Activated CD4-positive, alpha-beta T cell treated with anti-CD3 and anti-CD28 coated beads, Interleukin-2, Interleukin-6, amounts not matched to agents 100 ng/mL and 50 ng/mL, durations not matched to agents 16 hours and 8 hours (primary cell): Measurements from ENCODE around the gene CD160.
"Not testable (repeated sequence)": the region's sequence is repeated elsewhere in the genome, so short reads cannot be mapped to it uniquely, and the experiment has no call there.

ENCODE experiments used
- DNase-seq: peaks from one replicate; pipeline ENCODE4 v3.0.0-alpha.2; 2020

Gene CD160

GRCh38 chr1:145719230-145720079 lies at the start of gene CD160:
Gene CD160, plus strand, starts transcription at chr1:145719499. Its CDS starts 8,829 bp downstream, at chr1:145728328.
- DNase-seq: peak; percentile 50

GRCh38 chr1:145670995-145671745 lies 48.1 kb upstream of the CD160 start:
- not testable (repeated sequence) for DNase-seq

DNA sequence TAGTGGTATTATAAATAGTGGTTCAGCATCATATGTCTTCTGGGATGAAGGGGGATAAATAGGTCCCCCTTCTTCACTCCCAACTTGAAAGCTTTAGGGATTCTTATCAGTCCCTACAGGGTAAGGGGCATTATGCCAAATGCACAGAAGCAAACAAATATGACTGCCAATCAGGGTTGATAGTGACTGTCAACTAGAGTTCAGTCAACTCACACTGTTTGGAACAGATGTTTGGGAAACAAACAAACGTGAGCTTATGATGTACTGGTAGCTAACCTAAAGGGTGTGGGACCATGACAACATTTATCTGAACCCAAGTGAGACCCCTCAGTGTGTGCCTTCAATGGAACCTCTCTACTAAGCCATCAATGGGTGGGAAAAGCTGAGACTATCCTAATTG lies 46.1 kb upstream of the CD160 start:
- DNase-seq: not testable (repeated sequence)

DNA sequence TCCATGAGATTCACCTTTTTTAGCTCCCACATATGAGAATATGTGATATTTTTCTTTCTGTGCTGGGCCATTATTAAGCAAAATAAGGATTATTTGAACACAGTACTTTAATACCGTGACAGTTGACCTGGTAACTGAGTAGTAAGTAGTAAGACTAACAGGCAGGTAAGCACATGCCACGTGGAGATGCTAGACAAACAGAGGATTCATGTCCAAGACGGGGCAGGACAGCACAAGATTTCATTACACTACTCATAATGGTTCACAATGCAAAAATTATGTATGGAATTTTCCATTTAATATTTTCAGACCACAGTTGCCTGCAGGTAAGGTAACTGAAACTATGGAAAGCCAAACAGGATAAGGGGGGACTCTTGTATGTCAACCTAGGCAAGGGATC lies 34.4 kb upstream of the CD160 start:
- DNase-seq: not testable (repeated sequence)

- DNase-seq: not testable (repeated sequence)
Measured at GRCh38 chr1:145686078-145686477, 33.2 kb upstream of the CD160 start.

- DNase-seq: no peak
Measured at GRCh38 chr1:145688328-145688727, 31.0 kb upstream of the CD160 start.

- DNase-seq: no peak
Measured at GRCh38 chr1:145688924-145689323, 30.4 kb upstream of the CD160 start.

- DNase-seq: no peak
Measured at GRCh38 chr1:145689922-145690321, 29.4 kb upstream of the CD160 start.

DNA sequence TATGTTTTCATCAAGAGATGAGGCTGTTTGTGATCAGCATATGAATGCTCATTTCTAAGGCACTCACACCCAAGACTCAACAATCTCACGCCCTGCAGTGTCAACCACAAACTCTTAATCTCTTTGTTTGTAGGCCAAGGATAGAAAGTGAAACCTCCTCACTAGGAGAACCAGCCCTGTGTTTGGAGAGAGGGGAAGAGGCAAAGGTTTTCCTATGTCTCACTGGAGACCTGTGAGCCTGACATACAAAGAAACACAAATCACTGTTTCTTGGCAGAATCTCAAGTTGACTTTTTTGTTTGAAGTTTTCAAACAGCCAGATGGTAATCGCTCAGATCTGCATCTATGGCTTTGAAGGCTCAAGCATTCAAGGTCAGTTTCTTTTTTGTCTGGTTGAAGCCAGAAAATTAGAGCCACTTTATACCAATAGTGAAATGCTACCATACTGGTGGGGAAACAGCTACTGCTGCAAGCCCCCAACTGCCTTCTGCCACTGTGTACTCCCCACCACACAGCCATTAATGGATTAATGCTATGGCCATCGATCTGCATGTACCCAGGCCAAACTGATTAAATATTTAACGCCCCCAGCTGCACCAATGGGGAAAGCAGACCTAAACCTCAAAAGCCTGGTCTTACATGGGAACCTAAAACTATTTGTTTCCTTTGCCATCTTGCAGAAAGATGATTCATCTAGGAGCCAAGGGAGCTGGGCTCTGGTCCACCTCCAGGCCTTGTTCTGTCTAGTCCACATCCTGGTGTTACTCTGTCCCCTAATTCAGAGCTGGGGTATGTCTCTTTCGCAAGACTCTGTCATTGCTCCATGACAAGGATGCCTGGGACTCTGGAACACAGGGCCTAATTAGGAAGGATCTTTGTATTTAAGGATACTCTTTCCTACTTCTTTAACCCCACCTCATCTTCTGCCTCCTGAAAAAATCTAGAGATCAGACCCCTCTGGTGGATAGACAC lies 28.4 kb upstream of the CD160 start:
- DNase-seq: peak; percentile 76

DNA sequence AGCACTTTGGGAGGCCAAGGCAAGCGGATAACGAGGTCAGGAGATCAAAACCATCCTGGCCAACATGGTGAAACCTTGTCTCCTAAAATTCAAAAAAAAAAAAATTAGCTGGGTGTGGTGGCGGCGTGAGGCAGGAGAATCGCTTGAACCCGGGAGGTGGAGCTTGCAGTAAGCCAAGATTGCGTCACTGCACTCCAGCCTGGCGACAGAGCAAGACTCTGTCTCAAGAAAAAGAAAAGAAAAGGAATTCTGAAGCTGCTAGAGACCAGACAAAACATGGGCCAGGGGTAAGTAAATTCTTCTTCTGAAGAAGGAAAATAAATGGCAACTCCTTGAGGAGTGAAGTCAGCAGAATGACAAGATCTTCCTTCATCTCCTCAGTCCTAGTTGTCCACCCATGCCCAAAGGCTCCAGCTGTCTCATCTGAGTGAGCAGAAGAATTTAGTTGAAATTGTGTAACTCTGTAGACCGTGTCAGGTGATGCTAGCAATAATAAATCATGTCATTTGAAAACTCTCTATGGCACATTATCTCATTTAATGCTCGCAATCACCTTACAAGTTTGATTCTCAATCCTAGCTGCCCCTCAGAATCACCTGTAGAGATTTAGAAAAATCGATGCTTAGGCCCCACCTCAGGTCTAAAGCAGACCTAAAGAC lies 26.4 kb upstream of the CD160 start:
- DNase-seq: no peak

- no peak for DNase-seq
Measured at GRCh38 chr1:145695821-145696629, 23.3 kb upstream of the CD160 start.

DNA sequence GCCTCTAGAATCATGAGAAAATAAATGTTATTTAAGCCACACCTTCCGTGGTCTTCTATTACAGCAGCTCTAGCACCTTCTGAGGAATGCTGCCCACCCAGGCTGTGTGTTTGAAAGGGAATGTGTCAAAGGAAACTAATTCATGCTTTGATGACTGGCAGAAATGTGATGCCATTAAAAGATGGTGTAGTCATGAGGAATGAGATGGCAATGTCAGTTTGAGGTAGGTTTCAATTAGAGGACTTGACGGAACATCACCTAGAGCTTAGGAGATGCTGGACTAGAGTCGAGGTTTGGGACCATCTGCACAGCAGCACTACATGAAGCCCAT lies 22.7 kb upstream of the CD160 start:
- DNase-seq: no peak

DNA sequence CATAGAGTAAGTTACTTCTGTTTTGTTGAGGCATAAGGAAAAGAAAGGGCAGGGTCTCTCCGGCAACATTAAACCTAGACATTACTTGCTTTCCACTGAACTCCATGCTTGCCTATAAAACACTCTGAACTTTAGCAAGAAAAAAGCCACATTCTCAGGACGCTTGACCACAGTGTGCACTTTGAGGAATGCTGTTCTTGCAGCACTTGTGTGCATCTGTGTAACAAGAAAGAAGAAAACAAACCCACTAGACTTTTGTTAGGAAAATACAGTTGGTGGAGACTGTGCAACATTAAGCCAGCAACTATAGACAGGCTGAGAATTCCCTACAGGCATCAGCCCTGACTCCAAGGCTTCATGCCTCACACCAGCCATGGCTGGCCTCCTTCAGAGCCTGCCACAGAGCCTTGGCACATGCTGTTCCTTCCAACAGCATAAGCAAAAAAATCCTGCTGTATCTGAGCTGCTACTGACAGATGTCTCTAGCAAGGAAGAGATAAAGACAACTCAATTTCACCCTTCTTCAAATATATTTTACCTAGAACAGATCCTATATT lies 17.9 kb upstream of the CD160 start:
- no peak for DNase-seq

- no peak for DNase-seq
Measured at GRCh38 chr1:145702052-145702451, 17.2 kb upstream of the CD160 start.

DNA sequence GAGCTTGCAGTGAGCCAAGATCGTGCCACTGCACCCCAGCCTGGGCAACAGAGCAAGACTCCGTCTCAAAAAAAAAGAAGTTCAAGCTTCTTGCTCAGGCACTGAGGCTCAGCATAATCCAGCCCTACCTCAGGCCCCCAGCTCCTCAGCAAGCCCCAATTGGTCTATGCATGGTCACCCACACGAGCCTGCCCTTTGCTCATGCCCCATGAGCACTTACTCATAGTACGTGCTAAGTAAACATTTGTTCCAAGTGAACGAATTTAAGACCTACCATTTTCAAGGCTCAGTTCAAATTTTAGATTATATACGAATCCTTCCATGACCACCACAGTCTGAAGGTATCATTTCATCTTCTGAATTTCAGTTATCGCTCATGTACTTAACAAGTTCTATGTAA lies 16.5 kb upstream of the CD160 start:
- DNase-seq: no peak

DNA sequence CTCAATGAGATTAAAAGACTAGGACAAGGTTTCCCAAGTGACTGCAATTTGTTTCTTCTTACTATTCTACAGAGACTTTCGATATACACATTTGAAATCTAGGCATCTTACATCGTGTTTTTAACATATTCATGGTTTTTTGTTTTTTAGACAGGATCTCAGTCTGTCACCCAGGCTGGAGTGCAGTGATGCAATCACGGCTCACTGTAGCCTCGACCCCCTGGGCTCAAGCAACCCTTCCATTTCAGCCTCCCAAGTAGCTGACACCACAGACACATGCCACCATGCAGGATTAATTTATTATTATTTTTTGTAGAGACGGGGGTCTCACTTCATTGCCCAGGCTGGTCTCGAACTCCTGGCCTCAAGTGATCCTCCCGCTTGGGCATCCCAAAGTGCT lies 13.7 kb upstream of the CD160 start:
- no peak for DNase-seq

DNA sequence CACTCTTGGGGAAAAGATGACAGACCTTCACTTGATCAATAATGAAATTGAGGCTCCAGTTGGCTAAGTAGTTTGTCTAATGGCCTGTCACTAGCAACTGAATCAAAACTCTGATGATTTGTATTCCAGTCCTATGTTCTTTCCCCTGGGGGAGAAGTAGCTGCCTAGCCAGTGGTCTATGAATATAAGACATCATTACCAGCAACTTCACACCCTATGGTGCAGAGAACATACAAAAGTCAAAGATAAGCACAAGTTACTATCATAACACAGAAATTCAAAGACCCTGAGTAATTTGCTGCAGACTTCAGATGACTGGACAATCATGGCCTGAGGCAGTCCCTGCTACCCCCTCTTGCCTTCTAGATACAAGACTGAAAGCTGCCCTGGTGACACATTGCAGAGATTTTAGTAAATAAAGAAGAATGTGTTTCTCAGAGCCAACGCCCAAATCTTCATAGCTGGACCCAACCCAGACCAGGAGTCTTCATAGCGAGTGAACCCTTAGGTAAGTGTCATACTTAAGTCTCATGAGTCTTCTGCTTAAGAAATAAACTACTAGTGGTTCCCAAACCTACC lies 13.1 kb upstream of the CD160 start:
- DNase-seq: no peak

GRCh38 chr1:145707183-145707867 lies 12.0 kb upstream of the CD160 start, which contains the start of gene PDZK1:
Gene PDZK1, minus strand, starts transcription at chr1:145707368. Its CDS starts 19,347 bp downstream, at chr1:145688021.
- DNase-seq: no peak

DNA sequence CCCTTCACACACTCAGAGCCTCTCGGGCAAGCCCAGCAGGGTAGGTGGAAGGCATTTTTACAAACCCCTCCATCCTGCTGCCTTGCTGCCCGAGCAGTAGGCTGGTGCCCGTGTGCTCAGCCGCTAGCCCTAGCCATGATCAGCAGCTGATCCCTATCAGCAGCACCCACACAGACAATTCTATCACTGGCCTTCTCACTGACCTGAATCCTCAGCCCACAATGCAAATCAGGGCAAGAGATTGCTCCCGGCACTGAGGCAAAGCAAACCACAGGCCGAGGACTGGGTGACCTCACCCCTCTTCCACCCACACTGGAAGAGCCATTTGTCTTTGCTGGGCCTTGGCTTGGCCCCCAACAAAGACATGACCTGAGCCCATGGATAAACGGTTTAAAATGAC lies 11.2 kb upstream of the CD160 start:
- no peak for DNase-seq
